ENCODE measurements around the gene SLCO4C1. TPM values are rescaled to one million over a fixed set of nuclear protein-coding genes. Genes with fewer than 3 reads are reported as not detected.

Gene SLCO4C1
- total RNA-seq, 1 experiment from 2014 or later, result not detected

GRCh38 chr5:102309586-102309985 lies 13.5 kb upstream of the SLCO4C1 start:
- Histone ChIP-seq H3K27ac (ENCODE audit: low read length) (no peak overlapping the region), H3K36me3 (ENCODE audit: insufficient read depth, low read length) (no peaks in the 10 kb centered on the region)
- DNase-seq, result no peak

GRCh38 chr5:102307232-102307631 lies 11.1 kb upstream of the SLCO4C1 start:
- no peak for DNase-seq
- Histone ChIP-seq H3K4me3 (ENCODE audit: low read length) (no peak overlapping the region), H4K20me1 (ENCODE audit: insufficient read depth, low read depth, low read length) (no peaks in the 10 kb centered on the region), H3K36me3 (ENCODE audit: insufficient read depth, low read length) (no peaks in the 10 kb centered on the region), H3K27ac (ENCODE audit: low read length) (no peak overlapping the region), H3K4me1 (ENCODE audit: low read length) (no peaks in the 10 kb centered on the region), H3K4me2 (ENCODE audit: low read depth, low read length, poor library complexity, severe bottlenecking) (no peak overlapping the region), H3K9me2 (replicated peaks; ENCODE audit: insufficient read depth, low read length) (no peaks in the 10 kb centered on the region), H3K9ac (ENCODE audit: low read length) (no peak overlapping the region), H3K27me3 (ENCODE audit: low read length) (no peaks in the 10 kb centered on the region), H3K79me2 (ENCODE audit: low read length) (no peaks in the 10 kb centered on the region), H2AFZ (ENCODE audit: low read length) (no peak overlapping the region), H3K9me3 (ENCODE audit: low read length) (no peaks in the 10 kb centered on the region)

More at GRCh38 chr5:102309586-102309985, 13.5 kb upstream of the SLCO4C1 start:
- Histone ChIP-seq H3K4me3 (ENCODE audit: low read length) (no peak overlapping the region), H4K20me1 (ENCODE audit: insufficient read depth, low read depth, low read length) (no peaks in the 10 kb centered on the region), H3K9ac (ENCODE audit: low read length) (no peak overlapping the region), H3K4me2 (ENCODE audit: low read depth, low read length, poor library complexity, severe bottlenecking) (no peak overlapping the region), H3K9me2 (replicated peaks; ENCODE audit: insufficient read depth, low read length) (no peaks in the 10 kb centered on the region), H3K4me1 (ENCODE audit: low read length) (no peaks in the 10 kb centered on the region), H3K9me3 (ENCODE audit: low read length) (no peaks in the 10 kb centered on the region), H2AFZ (ENCODE audit: low read length) (no peak overlapping the region), H3K79me2 (ENCODE audit: low read length) (no peaks in the 10 kb centered on the region), H3K27me3 (ENCODE audit: low read length) (no peaks in the 10 kb centered on the region)

GRCh38 chr5:102306121-102306520 lies 10.0 kb upstream of the SLCO4C1 start:
- Histone ChIP-seq H2AFZ (ENCODE audit: low read length) (no peak overlapping the region), H3K4me3 (ENCODE audit: low read length) (no peak overlapping the region), H3K4me1 (ENCODE audit: low read length) (no peaks in the 10 kb centered on the region), H3K9me3 (ENCODE audit: low read length) (no peaks in the 10 kb centered on the region), H3K9me2 (replicated peaks; ENCODE audit: insufficient read depth, low read length) (no peaks in the 10 kb centered on the region), H3K9ac (ENCODE audit: low read length) (no peak overlapping the region), H3K79me2 (ENCODE audit: low read length) (no peaks in the 10 kb centered on the region), H3K36me3 (ENCODE audit: insufficient read depth, low read length) (no peaks in the 10 kb centered on the region), H4K20me1 (ENCODE audit: insufficient read depth, low read depth, low read length) (no peaks in the 10 kb centered on the region), H3K27me3 (ENCODE audit: low read length) (no peaks in the 10 kb centered on the region), H3K27ac (ENCODE audit: low read length) (no peak overlapping the region), H3K4me2 (ENCODE audit: low read depth, low read length, poor library complexity, severe bottlenecking) (no peak overlapping the region)
- no peak for DNase-seq

GRCh38 chr5:102295534-102296177 lies 428 bp downstream of the SLCO4C1 start:
- H3K4me1 ChIP-seq (ENCODE audit: low read length), result no peaks in the 10 kb centered on the region
- no peak overlapping the region for H3K27ac ChIP-seq (ENCODE audit: low read length)
- H3K9me2 ChIP-seq (replicated peaks; ENCODE audit: insufficient read depth, low read length), result no peaks in the 10 kb centered on the region
- H3K79me2 ChIP-seq (ENCODE audit: low read length), result no peaks in the 10 kb centered on the region
- no peaks in the 10 kb centered on the region; the same call in 1 of the 2 replicates for H3K9me3 ChIP-seq (ENCODE audit: low read length)
- no peaks in the 10 kb centered on the region for H4K20me1 ChIP-seq (ENCODE audit: insufficient read depth, low read depth, low read length)
- H3K27me3 ChIP-seq (ENCODE audit: low read length), result no peaks in the 10 kb centered on the region
- H3K9ac ChIP-seq (ENCODE audit: low read length), result no peak overlapping the region
- H3K4me3 ChIP-seq (ENCODE audit: low read length), result no peak overlapping the region
- H3K4me2 ChIP-seq (ENCODE audit: low read depth, low read length, poor library complexity, severe bottlenecking), result no peak overlapping the region
- no peak for DNase-seq
- H2AFZ ChIP-seq (ENCODE audit: low read length), result no peak overlapping the region
- H3K36me3 ChIP-seq (ENCODE audit: insufficient read depth, low read length), result no peaks in the 10 kb centered on the region

GRCh38 chr5:102294886-102295395 lies 1.1 kb downstream of the SLCO4C1 start:
- Histone ChIP-seq H4K20me1 (ENCODE audit: insufficient read depth, low read depth, low read length) (no peaks in the 10 kb centered on the region), H3K4me3 (ENCODE audit: low read length) (no peak overlapping the region), H3K79me2 (ENCODE audit: low read length) (no peaks in the 10 kb centered on the region), H3K27ac (ENCODE audit: low read length) (no peak overlapping the region), H3K4me1 (ENCODE audit: low read length) (no peaks in the 10 kb centered on the region), H3K36me3 (ENCODE audit: insufficient read depth, low read length) (no peaks in the 10 kb centered on the region), H3K27me3 (ENCODE audit: low read length) (no peaks in the 10 kb centered on the region), H3K9me2 (replicated peaks; ENCODE audit: insufficient read depth, low read length) (no peaks in the 10 kb centered on the region), H3K4me2 (ENCODE audit: low read depth, low read length, poor library complexity, severe bottlenecking) (no peak overlapping the region), H3K9ac (ENCODE audit: low read length) (no peak overlapping the region), H2AFZ (ENCODE audit: low read length) (no peak overlapping the region), H3K9me3 (ENCODE audit: low read length) (no peaks in the 10 kb centered on the region; the same call in 1 of the 2 replicates)
- no peak for DNase-seq

- Histone ChIP-seq H4K20me1 (ENCODE audit: insufficient read depth, low read depth, low read length) (no peaks in the 10 kb centered on the region), H3K9me3 (ENCODE audit: low read length) (no peaks in the 10 kb centered on the region), H3K4me2 (ENCODE audit: low read depth, low read length, poor library complexity, severe bottlenecking) (no peak overlapping the region), H3K79me2 (ENCODE audit: low read length) (no peaks in the 10 kb centered on the region), H3K27me3 (ENCODE audit: low read length) (no peaks in the 10 kb centered on the region), H3K9ac (ENCODE audit: low read length) (no peak overlapping the region), H3K9me2 (replicated peaks; ENCODE audit: insufficient read depth, low read length) (no peaks in the 10 kb centered on the region), H3K36me3 (ENCODE audit: insufficient read depth, low read length) (no peaks in the 10 kb centered on the region), H3K27ac (ENCODE audit: low read length) (no peak overlapping the region), H3K4me1 (ENCODE audit: low read length) (peaks cover 6% of the 10 kb centered on the region; the same call in 1 of the 2 replicates), H3K4me3 (ENCODE audit: low read length) (no peak overlapping the region), H2AFZ (ENCODE audit: low read length) (no peak overlapping the region)
- no peak for DNase-seq
Measured at GRCh38 chr5:102290004-102290403, 6.1 kb downstream of the SLCO4C1 start.

- Histone ChIP-seq H3K36me3 (ENCODE audit: insufficient read depth, low read length) (no peaks in the 10 kb centered on the region), H3K9me3 (ENCODE audit: low read length) (no peaks in the 10 kb centered on the region), H3K4me3 (ENCODE audit: low read length) (no peak overlapping the region), H3K27me3 (ENCODE audit: low read length) (no peaks in the 10 kb centered on the region), H3K27ac (ENCODE audit: low read length) (no peak overlapping the region), H3K9ac (ENCODE audit: low read length) (no peak overlapping the region), H4K20me1 (ENCODE audit: insufficient read depth, low read depth, low read length) (no peaks in the 10 kb centered on the region), H3K9me2 (replicated peaks; ENCODE audit: insufficient read depth, low read length) (no peaks in the 10 kb centered on the region), H3K79me2 (ENCODE audit: low read length) (no peaks in the 10 kb centered on the region), H2AFZ (ENCODE audit: low read length) (no peak overlapping the region), H3K4me1 (ENCODE audit: low read length) (peaks cover 6% of the 10 kb centered on the region; the same call in 1 of the 2 replicates), H3K4me2 (ENCODE audit: low read depth, low read length, poor library complexity, severe bottlenecking) (no peak overlapping the region)
- DNase-seq, result no peak
Measured at GRCh38 chr5:102289251-102289899, 6.7 kb downstream of the SLCO4C1 start.

- DNase-seq, result no peak
- H2AFZ ChIP-seq (ENCODE audit: low read length), result no peak overlapping the region
- no peak overlapping the region for H3K27ac ChIP-seq (ENCODE audit: low read length)
- no peaks in the 10 kb centered on the region for H3K36me3 ChIP-seq (ENCODE audit: insufficient read depth, low read length)
- H3K9me2 ChIP-seq (replicated peaks; ENCODE audit: insufficient read depth, low read length), result no peaks in the 10 kb centered on the region
- H3K9ac ChIP-seq (ENCODE audit: low read length), result no peak overlapping the region
- no peaks in the 10 kb centered on the region for H3K9me3 ChIP-seq (ENCODE audit: low read length)
- H3K4me3 ChIP-seq (ENCODE audit: low read length), result no peak overlapping the region
- H4K20me1 ChIP-seq (ENCODE audit: insufficient read depth, low read depth, low read length), result no peaks in the 10 kb centered on the region
- H3K4me2 ChIP-seq (ENCODE audit: low read depth, low read length, poor library complexity, severe bottlenecking), result no peak overlapping the region
- peaks cover 6% of the 10 kb centered on the region; the same call in 1 of the 2 replicates for H3K4me1 ChIP-seq (ENCODE audit: low read length)
- H3K79me2 ChIP-seq (ENCODE audit: low read length), result no peaks in the 10 kb centered on the region
- H3K27me3 ChIP-seq (ENCODE audit: low read length), result no peaks in the 10 kb centered on the region
Measured at GRCh38 chr5:102288630-102289029, 7.5 kb downstream of the SLCO4C1 start.

All from Karpas-422 (cell line).